C4-2B (cell line): ENCODE data around the gene NSL1.

Experiments
- H3K27ac ChIP-seq: fragments of 450-650 bp; 2 replicates; pipeline ENCODE4 v1.5.1; 2017
- CTCF ChIP-seq: fragments of 450-650 bp; conservative IDR thresholded peaks from 2 replicates; pipeline ENCODE4 v1.5.1; 2017; ENCODE audit warnings: mild to moderate bottlenecking
- ZFX ChIP-seq: fragments of 450-650 bp; IDR thresholded peaks from 2 replicates; pipeline ENCODE4 v1.6.1; 2017

The NSL1 gene

GRCh38 chr1:212686069-212686468 lies 105.5 kb downstream of the NSL1 start:
- TF ChIP-seq CTCF (no peak), ZFX (no peak)
- H3K27ac ChIP-seq, result no peak overlapping the region

DNA sequence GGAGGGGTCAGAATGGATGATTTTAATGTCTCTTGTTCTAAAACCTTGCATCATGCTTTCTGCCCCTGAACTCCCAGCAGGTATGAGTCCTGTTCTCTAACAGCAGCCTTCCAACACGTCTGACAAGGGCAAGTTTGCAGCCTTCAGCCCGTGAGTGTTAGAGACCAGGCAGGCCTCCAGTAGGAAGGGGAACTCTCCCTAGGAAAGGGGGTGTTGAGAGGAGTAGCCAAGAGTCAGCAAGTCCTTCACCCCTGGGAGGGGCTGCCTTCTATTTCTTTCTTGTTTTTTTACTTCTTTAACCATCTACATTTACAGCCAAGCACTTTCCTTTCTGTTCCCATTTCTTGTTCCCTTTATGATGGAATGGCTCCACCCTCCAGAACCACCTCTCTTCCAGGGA lies 106.1 kb downstream of the NSL1 start:
- TF ChIP-seq CTCF (no peak), ZFX (no peak)

GRCh38 chr1:212684521-212685090 lies 107.0 kb downstream of the NSL1 start:
- no peak overlapping the region for H3K27ac ChIP-seq
- TF ChIP-seq CTCF, result no peak
- no peak for TF ChIP-seq ZFX

More for the DNA sequence above, 106.1 kb downstream of the NSL1 start:
- no peak overlapping the region for H3K27ac ChIP-seq

DNA sequence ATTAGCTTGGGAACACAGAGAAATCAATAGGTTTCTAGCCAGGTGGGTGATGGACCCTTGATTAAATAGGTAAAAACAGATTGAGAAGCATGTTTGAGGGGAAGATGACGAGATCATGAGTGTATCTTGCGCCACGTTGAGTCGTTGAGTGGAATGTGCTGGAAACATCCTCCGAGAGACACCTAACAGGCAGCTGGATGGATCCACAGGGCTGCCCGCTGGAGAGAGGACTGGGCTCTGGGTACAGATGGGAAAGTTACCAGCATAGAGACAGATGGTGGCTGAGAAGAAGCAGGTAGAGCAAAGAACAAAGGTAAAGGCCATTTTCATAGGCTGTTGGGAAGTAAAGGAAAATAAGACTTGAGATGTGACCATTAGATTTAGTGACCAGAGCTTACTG lies 107.5 kb downstream of the NSL1 start:
- TF ChIP-seq ZFX (no peak), CTCF (no peak)
- no peak overlapping the region for H3K27ac ChIP-seq

GRCh38 chr1:212683357-212683722 lies 108.2 kb downstream of the NSL1 start:
- no peak overlapping the region for H3K27ac ChIP-seq
- TF ChIP-seq CTCF (no peak), ZFX (no peak)

- no peak overlapping the region for H3K27ac ChIP-seq
- TF ChIP-seq CTCF, result no peak
- no peak for TF ChIP-seq ZFX
Observed at GRCh38 chr1:212680680-212681389, 110.7 kb downstream of the NSL1 start.

DNA sequence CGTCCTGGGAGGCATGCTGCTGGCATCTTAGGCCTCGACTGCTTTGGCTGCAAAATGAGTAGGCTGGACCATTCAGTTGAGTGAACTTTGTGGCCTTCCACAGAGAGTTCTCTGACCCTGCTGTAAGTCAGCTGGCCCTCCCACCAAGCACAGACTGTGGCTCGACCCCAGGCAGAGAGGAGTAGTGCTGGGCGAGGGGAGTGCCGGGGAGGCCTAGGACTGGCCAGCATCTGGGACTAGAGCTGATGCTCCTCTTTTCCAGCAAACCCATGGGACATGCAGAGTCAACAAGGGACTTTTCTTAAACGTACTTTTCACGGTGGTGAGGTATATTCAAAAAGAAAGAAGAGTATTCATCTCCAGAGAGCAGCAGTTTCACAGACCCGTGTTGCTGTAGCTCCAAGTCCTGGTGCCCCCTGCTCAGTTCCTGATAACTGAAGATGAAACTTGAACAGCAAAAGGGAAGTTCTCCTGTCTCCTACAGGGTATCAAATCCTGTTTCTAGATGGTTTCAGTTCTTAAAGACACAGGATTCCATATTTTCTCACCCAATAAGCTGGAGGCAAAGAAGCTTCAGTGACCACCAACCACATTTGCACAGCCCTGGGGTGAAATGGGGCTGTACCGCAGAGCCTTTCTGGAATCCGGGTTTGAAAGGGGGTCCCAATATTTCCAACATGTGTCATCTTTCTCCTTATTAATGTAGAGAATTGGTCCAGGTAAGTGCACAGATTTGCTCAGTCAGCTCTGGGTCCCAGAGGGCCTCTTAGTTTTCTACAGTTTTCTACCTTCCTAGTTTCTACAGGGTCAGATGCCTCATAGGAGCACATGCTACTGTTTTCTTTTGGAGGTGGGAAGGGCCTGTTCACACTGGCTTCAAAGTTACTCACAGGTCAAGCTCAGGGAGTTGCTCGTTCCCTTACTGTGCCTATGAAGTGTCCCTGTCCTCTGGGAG lies 112.8 kb downstream of the NSL1 start:
- no peak overlapping the region for H3K27ac ChIP-seq
- no peak for TF ChIP-seq CTCF
- TF ChIP-seq ZFX, result no peak
